Activated CD8-positive, alpha-beta T cell treated with anti-CD3 and anti-CD28 coated beads, Interleukin-2, amount 10 ng/mL, durations not matched to agents 7 days and 5 days (primary cell): ENCODE results near the gene IL24. TPM values are rescaled to one million over a fixed set of nuclear protein-coding genes. Genes with fewer than 3 reads are reported as not detected.

ENCODE experiments used
- ATAC-seq: fragments of 150-1000 bp; cut with Tn5 transposase; one replicate; pipeline ENCODE4 v1.10.0; 2021; ENCODE audit warnings: moderate library complexity
- CTCF ChIA-PET: fragments of 350-600 bp; sonication (Branson Sonifier 250); formaldehyde crosslinking; loops from one replicate; lab custom pipeline; 2021; ENCODE audit warnings: antibody characterized with exemption; lab: Charles Lee
- POLR2A ChIA-PET: fragments of 350-600 bp; sonication (Branson Sonifier 250); formaldehyde crosslinking; loops from one replicate; lab custom pipeline; 2021; ENCODE audit warnings: antibody characterized with exemption; lab: Charles Lee
- DNase-seq: peaks from one replicate; pipeline ENCODE4 v3.0.0-alpha.2; 2020
- H3K27ac Mint-ChIP-seq: one replicate; pipeline ENCODE4 v1.8.0; 2021; ENCODE audit warnings: mild to moderate bottlenecking, mixed read lengths
- H3K27me3 Mint-ChIP-seq: one replicate; pipeline ENCODE4 v1.8.0; 2021; ENCODE audit warnings: low read depth, mixed read lengths
- H3K36me3 Mint-ChIP-seq: one replicate; pipeline ENCODE4 v1.8.0; 2021; ENCODE audit warnings: low read depth, mixed read lengths
- H3K4me1 Mint-ChIP-seq: one replicate; pipeline ENCODE4 v1.8.0; 2021; ENCODE audit warnings: low read depth, mixed read lengths
- H3K4me3 Mint-ChIP-seq: one replicate; pipeline ENCODE4 v1.8.0; 2021; ENCODE audit warnings: mild to moderate bottlenecking, mixed read lengths
- H3K9me3 Mint-ChIP-seq: one replicate; pipeline ENCODE4 v1.8.0; 2022; ENCODE audit warnings: mixed read lengths; ENCODE audit not compliant: insufficient read depth
- total RNA-seq, 2 experiments: library from RNA; stranded (reverse); gene quantifications; one replicate each; pipeline ENCODE4 v1.2.3, GENCODE V29; 2021

The IL24 gene
- total RNA-seq, 2 experiments from 2014 or later: not detected

GRCh38 chr1:206905295-206906164 lies 8.3 kb downstream of the IL24 start:
- DNase-seq: no peak
- ATAC-seq: peak; percentile 28
- CTCF ChIA-PET: interaction anchor here (0.6 to 5.5 kb wide), 32 partner anchors 9 to 354 kb away, joined by 3 to 43 read pairs (median 4); partner anchors contain the start of genes FCMR and IL20
- H3K36me3 Mint-ChIP-seq: peaks cover 50% of the 10 kb centered on the region
- H3K4me1 Mint-ChIP-seq: peaks cover 45% of the 10 kb centered on the region
- no peaks in the 10 kb centered on the region for H3K9me3 Mint-ChIP-seq
- peak overlapping the region; percentile 0 for H3K4me3 Mint-ChIP-seq
- H3K27ac Mint-ChIP-seq: peak overlapping the region; percentile 73
- POLR2A ChIA-PET: interaction anchor here (0.7 kb wide), 1 partner anchor 179 kb away, joined by 3 read pairs; no protein-coding TSS in a partner anchor
- no peaks in the 10 kb centered on the region for H3K27me3 Mint-ChIP-seq

GRCh38 chr1:206907304-206907991 lies 10.2 kb downstream of the IL24 start:
- Mint-ChIP-seq H3K4me3 (no peak overlapping the region), H3K27me3 (no peaks in the 10 kb centered on the region), H3K9me3 (no peaks in the 10 kb centered on the region), H3K27ac (no peak overlapping the region), H3K36me3 (peaks cover 65% of the 10 kb centered on the region), H3K4me1 (peaks cover 53% of the 10 kb centered on the region)
- ChIA-PET POLR2A (interaction anchor here (0.9 to 1.3 kb wide), 3 partner anchors 9 to 48 kb away, joined by 3 to 6 read pairs (median 4); partner anchors contain the start of gene FCMR), CTCF (interaction anchor here (0.7 to 5.5 kb wide), 17 partner anchors 9 to 278 kb away, joined by 3 to 47 read pairs (median 8); partner anchors contain the start of genes FCMR and IL20)
- no peak for DNase-seq
- no peak for ATAC-seq

GRCh38 chr1:206908038-206908437 lies 10.8 kb downstream of the IL24 start:
- ATAC-seq: no peak
- no peak for DNase-seq
- Mint-ChIP-seq H3K36me3 (peaks cover 66% of the 10 kb centered on the region), H3K9me3 (no peaks in the 10 kb centered on the region), H3K4me1 (peaks cover 59% of the 10 kb centered on the region), H3K27ac (no peak overlapping the region), H3K4me3 (no peak overlapping the region), H3K27me3 (no peaks in the 10 kb centered on the region)
- ChIA-PET POLR2A (interaction anchor here (0.6 to 1.3 kb wide), 5 partner anchors 11 to 104 kb away, joined by 3 to 6 read pairs (median 4); partner anchors contain the start of gene FCMR), CTCF (interaction anchor here (0.8 to 5.5 kb wide), 22 partner anchors 8 to 273 kb away, joined by 3 to 47 read pairs (median 6); partner anchors contain the start of genes DYRK3, FCMR and IL20)

GRCh38 chr1:206909161-206909882 lies 12.1 kb downstream of the IL24 start:
- peak; percentile 63 for ATAC-seq
- ChIA-PET CTCF (interaction anchor here (0.8 to 5.5 kb wide), 37 partner anchors 9 to 274 kb away, joined by 3 to 47 read pairs (median 5); partner anchors contain the start of genes DYRK3, FCMR and IL20), POLR2A (interaction anchor here (0.6 to 1.1 kb wide), 4 partner anchors 91 to 265 kb away, joined by 3 to 5 read pairs (median 4); no protein-coding TSS in a partner anchor)
- Mint-ChIP-seq H3K36me3 (peaks cover 57% of the 10 kb centered on the region), H3K9me3 (no peaks in the 10 kb centered on the region), H3K27ac (no peak overlapping the region), H3K4me3 (peak overlapping the region; percentile 37), H3K27me3 (no peaks in the 10 kb centered on the region), H3K4me1 (peaks cover 65% of the 10 kb centered on the region)
- peak; percentile 47 for DNase-seq

DNA sequence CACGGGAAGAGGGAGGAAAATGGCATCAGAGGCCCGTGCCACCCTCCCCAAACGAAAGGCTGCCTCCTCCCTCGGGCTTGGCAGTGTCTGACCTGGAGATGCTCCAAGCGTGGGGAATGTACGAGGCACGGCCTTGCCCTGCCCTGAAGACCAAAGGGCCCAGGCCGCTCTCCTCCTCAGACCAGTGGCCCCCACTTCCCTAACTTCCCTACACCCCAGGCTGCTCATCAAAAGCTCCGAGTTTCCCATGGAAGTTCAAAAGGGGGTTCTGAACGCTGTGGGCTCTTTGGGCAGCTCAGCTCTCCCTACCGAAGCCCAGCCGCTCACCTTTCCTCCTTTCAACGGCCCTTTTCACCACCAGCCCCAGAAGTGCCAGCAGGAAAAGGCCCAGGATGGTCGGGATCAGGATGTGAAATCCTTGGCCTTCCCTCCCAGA lies 12.7 kb downstream of the IL24 start:
- peaks cover 54% of the 10 kb centered on the region for H3K36me3 Mint-ChIP-seq
- ATAC-seq: no peak

DNA sequence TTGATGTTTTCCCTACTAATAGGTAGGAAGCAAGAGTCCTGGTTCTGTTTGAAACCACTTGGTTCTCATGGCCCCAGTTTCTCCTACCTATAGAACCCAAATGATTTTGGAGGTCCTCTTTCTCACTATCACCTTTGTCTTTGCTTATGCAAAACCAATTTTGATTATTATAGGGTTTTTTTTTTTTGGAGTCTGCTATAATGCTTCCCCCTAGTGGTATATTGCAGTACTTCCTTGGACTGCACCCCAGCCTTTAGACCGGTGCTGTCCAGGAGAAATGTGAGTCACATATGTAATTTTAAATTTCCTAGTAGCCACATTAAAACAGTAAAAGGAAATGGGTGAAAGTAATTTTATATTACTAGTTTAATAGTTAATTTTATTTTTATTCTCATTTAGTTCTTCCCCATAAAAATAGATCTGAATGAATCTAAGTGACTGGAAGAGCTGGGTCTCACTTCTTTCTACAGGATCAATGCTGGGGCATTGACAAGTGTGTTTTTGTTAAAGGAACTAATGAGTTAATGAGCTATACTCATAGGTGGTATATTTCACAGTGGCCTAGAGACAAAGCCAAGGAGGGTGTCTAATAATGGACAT lies 13.9 kb downstream of the IL24 start:
- ChIA-PET POLR2A (interaction anchor here (1.0 to 1.1 kb wide), 2 partner anchors 11 to 176 kb away, joined by 3 to 7 read pairs; partner anchors contain the start of gene FCMR), CTCF (interaction anchor here (0.7 to 5.0 kb wide), 38 partner anchors 10 to 279 kb away, joined by 3 to 185 read pairs (median 12); partner anchors contain the start of genes DYRK3, FCMR, IL19 and IL20)
- no peaks in the 10 kb centered on the region for H3K27me3 Mint-ChIP-seq
- no peaks in the 10 kb centered on the region for H3K9me3 Mint-ChIP-seq
- H3K36me3 Mint-ChIP-seq: peaks cover 53% of the 10 kb centered on the region
- DNase-seq: peak; percentile 56
- peaks cover 63% of the 10 kb centered on the region for H3K4me1 Mint-ChIP-seq
- H3K4me3 Mint-ChIP-seq: no peak overlapping the region
- H3K27ac Mint-ChIP-seq: no peak overlapping the region
- ATAC-seq: no peak

More for the DNA sequence above, 12.7 kb downstream of the IL24 start:
- ChIA-PET POLR2A (interaction anchor here (0.8 to 1.1 kb wide), 2 partner anchors 91 to 101 kb away, joined by 4 to 5 read pairs; no protein-coding TSS in a partner anchor), CTCF (interaction anchor here (0.8 to 5.5 kb wide), 25 partner anchors 8 to 252 kb away, joined by 3 to 47 read pairs (median 6); partner anchors contain the start of genes FCMR and IL20)
- Mint-ChIP-seq H3K27me3 (no peaks in the 10 kb centered on the region), H3K27ac (no peak overlapping the region), H3K4me1 (peaks cover 63% of the 10 kb centered on the region), H3K4me3 (peak overlapping the region; percentile 16), H3K9me3 (no peaks in the 10 kb centered on the region)
- no peak for DNase-seq

DNA sequence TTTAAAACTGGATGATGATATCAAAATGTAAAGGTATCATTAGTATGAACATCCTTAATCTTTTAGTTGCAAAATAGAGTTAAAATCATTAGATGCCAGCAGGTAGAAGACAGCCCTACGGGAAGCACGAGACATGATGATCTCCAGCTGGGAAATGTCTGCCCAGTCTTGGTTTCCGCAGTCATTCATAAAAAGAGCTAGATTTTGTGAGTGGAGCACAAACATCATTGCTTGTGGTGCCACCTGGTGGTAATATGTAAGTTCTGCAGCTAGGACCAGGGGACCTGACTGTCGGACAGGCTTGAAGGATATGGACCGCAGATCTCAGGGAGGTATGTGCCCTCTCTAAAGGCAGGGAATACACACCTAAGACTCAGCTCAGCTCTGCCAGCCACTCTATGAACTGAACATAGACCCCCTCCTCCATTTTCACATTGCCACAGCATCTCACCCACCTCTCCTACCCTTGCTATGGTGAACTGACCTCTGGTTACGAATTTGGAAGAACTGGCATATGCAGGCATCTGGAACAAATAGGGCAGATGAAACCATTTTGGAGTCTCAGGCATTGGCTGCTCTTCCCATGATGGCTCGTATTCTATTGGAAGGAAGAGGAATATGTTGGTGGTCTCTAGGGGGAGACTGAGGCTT lies 15.3 kb downstream of the IL24 start:
- H3K4me3 Mint-ChIP-seq: no peak overlapping the region
- ChIA-PET CTCF (interaction anchor here (0.6 to 5.0 kb wide), 87 partner anchors 9 to 304 kb away, joined by 3 to 185 read pairs (median 6); partner anchors contain the start of genes DYRK3, FCMR, IL10 and IL19), POLR2A (interaction anchor here (0.6 to 1.4 kb wide), 3 partner anchors 9 to 177 kb away, joined by 3 to 8 read pairs (median 7); partner anchors contain the start of gene FCMR)
- H3K9me3 Mint-ChIP-seq: no peaks in the 10 kb centered on the region
- peaks cover 65% of the 10 kb centered on the region for H3K4me1 Mint-ChIP-seq
- DNase-seq: peak; percentile 80
- H3K27ac Mint-ChIP-seq: no peak overlapping the region
- H3K36me3 Mint-ChIP-seq: peaks cover 63% of the 10 kb centered on the region
- H3K27me3 Mint-ChIP-seq: no peaks in the 10 kb centered on the region
- peak; percentile 64 for ATAC-seq

DNA sequence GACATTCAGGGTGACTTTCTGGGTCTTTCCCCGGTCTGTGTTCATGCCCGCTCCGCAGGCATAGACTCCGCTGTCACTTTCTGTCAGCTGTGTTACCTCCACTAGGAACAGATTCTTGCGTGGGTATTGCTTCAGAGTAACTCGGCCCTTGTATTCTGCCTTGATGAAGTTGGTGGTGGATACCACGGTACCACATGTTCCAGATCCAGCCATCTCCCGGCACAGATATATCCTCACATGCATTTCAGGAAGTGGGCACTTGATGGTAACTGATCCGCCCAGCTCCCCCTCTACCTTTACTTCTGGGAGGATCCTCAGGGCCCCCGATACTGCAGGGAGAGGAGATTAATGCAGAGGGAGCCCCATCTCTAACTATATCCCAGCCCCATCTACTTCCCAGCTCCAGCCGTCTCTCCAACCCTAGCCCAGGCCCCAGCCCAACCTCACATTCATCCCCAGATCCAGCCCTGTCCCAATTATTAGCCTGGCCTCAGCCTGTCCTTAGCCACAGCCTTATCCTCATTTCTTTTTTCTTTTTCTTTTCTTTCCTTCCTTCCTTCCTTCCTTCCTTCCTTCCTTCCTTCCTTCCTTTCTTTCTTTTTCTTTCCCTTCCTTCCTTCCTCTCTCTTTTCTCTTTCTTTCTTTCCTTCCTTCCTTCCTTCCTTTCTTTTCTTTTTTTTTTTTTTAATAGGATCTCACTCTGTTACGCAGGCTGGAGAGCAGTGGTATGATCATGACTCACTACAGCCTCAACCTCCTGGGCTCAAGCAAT lies 16.7 kb downstream of the IL24 start:
- ChIA-PET POLR2A (interaction anchor here (0.6 to 0.7 kb wide), 2 partner anchors 199 to 782 kb away, joined by 3 to 8 read pairs; no protein-coding TSS in a partner anchor), CTCF (interaction anchor here (0.7 to 5.0 kb wide), 13 partner anchors 12 to 279 kb away, joined by 3 to 185 read pairs (median 36); partner anchors contain the start of genes DYRK3 and IL19)
- peaks cover 59% of the 10 kb centered on the region for H3K36me3 Mint-ChIP-seq
- no peaks in the 10 kb centered on the region for H3K9me3 Mint-ChIP-seq
- H3K4me1 Mint-ChIP-seq: peaks cover 71% of the 10 kb centered on the region
- H3K4me3 Mint-ChIP-seq: no peak overlapping the region
- no peak overlapping the region for H3K27ac Mint-ChIP-seq
- no peak for DNase-seq
- no peak for ATAC-seq
- no peaks in the 10 kb centered on the region for H3K27me3 Mint-ChIP-seq

DNA sequence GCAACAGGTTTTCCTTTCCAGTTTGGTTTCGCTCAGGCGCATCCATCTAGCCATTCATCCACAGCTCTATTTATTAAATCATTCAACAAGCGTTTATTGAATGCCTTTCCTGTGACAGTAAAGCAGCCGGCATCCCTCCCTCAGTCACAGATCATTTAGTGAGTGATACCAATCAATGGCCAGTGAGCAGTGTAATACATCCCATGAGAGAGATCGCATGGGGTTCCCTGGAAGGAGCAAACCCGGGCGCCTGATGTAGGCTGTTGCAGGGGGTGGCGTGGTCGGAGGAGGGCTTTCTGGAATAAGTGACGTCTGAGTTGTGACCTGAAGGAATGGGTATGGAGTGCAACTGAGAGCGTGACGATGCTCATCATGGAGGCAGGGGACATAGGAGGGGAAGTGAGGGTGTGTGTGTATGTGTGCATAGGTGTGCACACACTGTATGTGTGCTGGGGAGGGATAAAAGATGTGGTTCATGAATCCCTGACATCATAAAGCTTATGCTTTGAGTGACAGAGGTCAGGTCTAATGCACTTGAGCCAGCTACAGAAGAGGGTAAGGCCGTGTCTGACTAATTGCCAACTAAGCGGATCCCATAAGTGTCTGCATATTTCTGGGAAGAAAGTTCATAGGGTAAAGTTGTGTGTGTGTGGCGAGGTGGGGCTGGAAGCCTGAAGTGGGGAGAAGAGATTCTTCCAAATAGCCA lies 17.9 kb downstream of the IL24 start:
- DNase-seq (no peak), ATAC-seq (no peak)
- Mint-ChIP-seq H3K4me1 (peaks cover 73% of the 10 kb centered on the region), H3K27me3 (no peaks in the 10 kb centered on the region), H3K36me3 (peaks cover 61% of the 10 kb centered on the region), H3K9me3 (no peaks in the 10 kb centered on the region), H3K4me3 (no peak overlapping the region), H3K27ac (peak overlapping the region; percentile 10)
- ChIA-PET CTCF (interaction anchor here (0.9 to 5.0 kb wide), 12 partner anchors 10 to 284 kb away, joined by 3 to 185 read pairs (median 6); no protein-coding TSS in a partner anchor), POLR2A (interaction anchor here (0.7 kb wide), 1 partner anchor 780 kb away, joined by 3 read pairs; no protein-coding TSS in a partner anchor)
